Esophagus squamous epithelium (tissue), 4 donors: Measurements from ENCODE around the gene CTSD.

Source experiments
- CTCF ChIP-seq, 6 experiments: fragments of 450-650 bp in 4 of 6; fragments of 200-600 bp in 2 of 6; sonication (generic) in 2 of 6; IDR thresholded peaks; one replicate each; pipeline ENCODE4 v1.5.1; 2016 to 2019; ENCODE audit warnings: antibody characterized with exemption in 6 of 6, mild to moderate bottlenecking in 4 of 6, moderate library complexity in 4 of 6
- POLR2A ChIP-seq, 4 donors: fragments of 450-650 bp; IDR thresholded peaks; one replicate each; pipeline ENCODE4 v1.6.1; 2017; ENCODE audit warnings: antibody characterized with exemption in 4 of 4, mild to moderate bottlenecking in 4 of 4, moderate library complexity in 3 of 4

GRCh38 chr11:1782831-1783724 lies 19.4 kb upstream of the CTSD start:
- TF ChIP-seq CTCF (IDR thresholded peaks at IDR 0.05) = no peak
- TF ChIP-seq POLR2A (IDR thresholded peaks at IDR 0.05) = no peak
